CD4-positive, alpha-beta T cell (primary cell): ENCODE measurements around the gene GDF9. TPM values are rescaled to one million over a fixed set of nuclear protein-coding genes. Genes with fewer than 3 reads are reported as not detected.

Experiments used
- ATAC-seq: fragments of 200-7000 bp; cut with Tn5 transposase; one replicate; pipeline ENCODE4 v1.10.0; 2022; ENCODE audit warnings: mild to moderate bottlenecking; ENCODE audit not compliant: poor library complexity
- CTCF ChIA-PET: fragments of 350-600 bp; sonication (Branson Sonifier 250); formaldehyde crosslinking; loops from one replicate; lab custom pipeline; 2021; ENCODE audit warnings: antibody characterized with exemption, inconsistent platforms; lab: Charles Lee
- POLR2A ChIA-PET: fragments of 350-600 bp; sonication (Branson Sonifier 250); formaldehyde crosslinking; loops from one replicate; lab custom pipeline; 2021; ENCODE audit warnings: antibody characterized with exemption, inconsistent platforms; lab: Charles Lee
- DNase-seq, 14 experiments: peaks; one replicate each; pipeline ENCODE4 v3.0.0-alpha.2; 2013 to 2020; ENCODE audit warnings: mixed read lengths in 2 of 14
- H3K27ac ChIP-seq, 2 donors: one replicate each; pipeline versions ENCODE4 v1.5.1 to v1.7.0; 2013; ENCODE audit warnings: low read length in 2 of 2, low read depth in 1 of 2, mild to moderate bottlenecking in 1 of 2
- H3K27me3 ChIP-seq, 2 experiments: 1 replicate in 1 of 2; 2 replicates in 1 of 2; pipeline versions ENCODE4 v1.6.1 to v1.7.0; 2013; ENCODE audit warnings: low read length in 2 of 2, control low read depth in 1 of 2, mild to moderate bottlenecking in 1 of 2, moderate library complexity in 1 of 2; ENCODE audit not compliant: insufficient read depth in 2 of 2, control insufficient read depth in 1 of 2
- H3K36me3 ChIP-seq: one replicate; pipeline ENCODE4 v1.6.1; 2013; ENCODE audit warnings: low read length, control low read depth; ENCODE audit not compliant: insufficient read depth
- H3K4me1 ChIP-seq: one replicate; pipeline ENCODE4 v1.6.1; 2013; ENCODE audit warnings: low read length, control low read depth; ENCODE audit not compliant: insufficient read depth
- H3K4me3 ChIP-seq: one replicate; pipeline ENCODE4 v1.5.1; 2013; ENCODE audit warnings: mild to moderate bottlenecking, low read length, moderate library complexity
- H3K9me3 ChIP-seq, 2 experiments: 1 replicate in 1 of 2; 2 replicates in 1 of 2; pipeline versions ENCODE4 v1.6.1 to v1.7.0; 2013; ENCODE audit warnings: low read length in 2 of 2, mild to moderate bottlenecking in 2 of 2, control low read depth in 1 of 2, moderate library complexity in 1 of 2; ENCODE audit not compliant: control insufficient read depth in 1 of 2, insufficient read depth in 1 of 2
- H3K27ac Mint-ChIP-seq: one replicate; pipeline ENCODE4 v1.8.0; 2020; ENCODE audit warnings: mixed read lengths
- H3K27me3 Mint-ChIP-seq: one replicate; pipeline ENCODE4 v1.8.0; 2021; ENCODE audit warnings: mixed read lengths
- H3K36me3 Mint-ChIP-seq: one replicate; pipeline ENCODE4 v1.8.0; 2021; ENCODE audit warnings: low read depth, mixed read lengths
- H3K4me1 Mint-ChIP-seq: one replicate; pipeline ENCODE4 v1.8.0; 2021; ENCODE audit warnings: low read depth, mixed read lengths
- H3K4me3 Mint-ChIP-seq: one replicate; pipeline ENCODE4 v1.8.0; 2020; ENCODE audit warnings: mild to moderate bottlenecking, mixed read lengths
- H3K9me3 Mint-ChIP-seq: one replicate; pipeline ENCODE4 v1.8.0; 2020; ENCODE audit warnings: mixed read lengths
- intact Hi-C, 2 experiments: fragments of 100-400 bp; cut with DNase I in 1 of 2; cut with micrococcal nuclease in 1 of 2; formaldehyde crosslinking; loops; one replicate each; pipeline versions ENCODE4 v1.15.1 to v1.9.0; 2023 to 2025; cut with DNase I, micrococcal nuclease
- total RNA-seq, 174 experiments: library from RNA in 2 of 174; stranded (reverse) in 2 of 174; gene quantifications; one replicate each; pipeline ENCODE4 v1.2.3 and lab custom pipeline; 2021 to 2026
- TF ChIP-seq, protein P1 (sequence below): fragments of 200-600 bp; IDR thresholded peaks from one replicate; pipeline ENCODE4 v1.8.0; 2022; ENCODE audit warnings: antibody characterized with exemption, mild to moderate bottlenecking

Gene GDF9
- total RNA-seq, 2 experiments from 2014 or later = 0.91 to 1.6 TPM

DNA sequence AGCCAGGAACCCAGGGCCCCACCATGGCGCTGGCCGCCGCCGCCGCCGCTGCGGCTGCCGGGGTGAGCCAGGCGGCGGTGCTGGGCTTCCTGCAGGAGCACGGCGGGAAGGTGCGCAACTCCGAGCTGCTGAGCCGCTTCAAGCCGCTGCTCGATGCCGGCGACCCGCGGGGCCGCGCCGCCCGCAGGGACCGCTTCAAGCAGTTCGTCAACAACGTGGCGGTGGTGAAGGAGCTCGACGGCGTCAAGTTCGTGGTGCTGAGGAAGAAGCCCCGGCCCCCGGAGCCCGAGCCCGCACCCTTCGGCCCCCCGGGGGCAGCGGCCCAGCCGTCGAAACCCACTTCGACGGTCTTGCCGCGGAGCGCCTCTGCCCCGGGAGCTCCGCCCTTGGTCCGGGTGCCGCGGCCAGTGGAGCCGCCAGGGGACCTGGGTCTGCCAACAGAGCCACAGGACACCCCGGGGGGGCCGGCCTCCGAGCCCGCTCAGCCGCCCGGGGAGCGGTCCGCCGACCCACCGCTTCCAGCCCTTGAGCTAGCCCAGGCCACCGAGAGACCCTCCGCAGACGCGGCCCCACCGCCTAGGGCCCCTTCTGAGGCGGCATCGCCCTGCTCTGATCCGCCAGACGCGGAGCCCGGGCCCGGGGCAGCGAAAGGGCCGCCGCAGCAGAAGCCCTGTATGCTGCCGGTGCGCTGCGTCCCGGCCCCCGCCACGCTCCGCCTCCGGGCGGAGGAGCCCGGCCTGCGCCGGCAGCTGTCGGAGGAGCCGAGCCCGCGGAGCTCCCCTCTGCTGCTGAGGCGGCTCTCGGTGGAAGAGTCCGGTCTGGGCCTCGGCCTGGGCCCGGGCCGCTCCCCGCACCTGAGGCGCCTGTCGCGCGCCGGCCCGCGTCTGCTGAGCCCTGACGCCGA lies 52.4 kb downstream of the GDF9 start:
- Histone ChIP-seq H3K9me3 (no peaks in the 10 kb centered on the region), H3K27ac (no peak overlapping the region), H3K4me1 (peaks cover 16% of the 10 kb centered on the region), H3K36me3 (no peaks in the 10 kb centered on the region), H3K4me3 (peak overlapping the region; percentile 12), H3K27me3 (peaks cover 23 to 47% of the 10 kb centered on the region in 2 experiments)
- Mint-ChIP-seq H3K27me3 (peaks cover 54% of the 10 kb centered on the region), H3K27ac (no peak overlapping the region), H3K4me3 (no peak overlapping the region), H3K36me3 (no peaks in the 10 kb centered on the region), H3K9me3 (no peaks in the 10 kb centered on the region), H3K4me1 (peaks cover 16% of the 10 kb centered on the region)
- TF ChIP-seq, protein P1, sequence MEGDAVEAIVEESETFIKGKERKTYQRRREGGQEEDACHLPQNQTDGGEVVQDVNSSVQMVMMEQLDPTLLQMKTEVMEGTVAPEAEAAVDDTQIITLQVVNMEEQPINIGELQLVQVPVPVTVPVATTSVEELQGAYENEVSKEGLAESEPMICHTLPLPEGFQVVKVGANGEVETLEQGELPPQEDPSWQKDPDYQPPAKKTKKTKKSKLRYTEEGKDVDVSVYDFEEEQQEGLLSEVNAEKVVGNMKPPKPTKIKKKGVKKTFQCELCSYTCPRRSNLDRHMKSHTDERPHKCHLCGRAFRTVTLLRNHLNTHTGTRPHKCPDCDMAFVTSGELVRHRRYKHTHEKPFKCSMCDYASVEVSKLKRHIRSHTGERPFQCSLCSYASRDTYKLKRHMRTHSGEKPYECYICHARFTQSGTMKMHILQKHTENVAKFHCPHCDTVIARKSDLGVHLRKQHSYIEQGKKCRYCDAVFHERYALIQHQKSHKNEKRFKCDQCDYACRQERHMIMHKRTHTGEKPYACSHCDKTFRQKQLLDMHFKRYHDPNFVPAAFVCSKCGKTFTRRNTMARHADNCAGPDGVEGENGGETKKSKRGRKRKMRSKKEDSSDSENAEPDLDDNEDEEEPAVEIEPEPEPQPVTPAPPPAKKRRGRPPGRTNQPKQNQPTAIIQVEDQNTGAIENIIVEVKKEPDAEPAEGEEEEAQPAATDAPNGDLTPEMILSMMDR = no peak
- peak in 7 of 14 experiments; percentile 14 to 67 (median 35) for DNase-seq
- ChIA-PET CTCF (interaction anchor here (0.9 to 1.1 kb wide), 2 partner anchors 12 to 15 kb away, joined by 3 to 4 read pairs; no protein-coding TSS in a partner anchor), POLR2A (interaction anchor here (0.7 to 1.6 kb wide), 5 partner anchors 16 to 257 kb away, joined by 3 to 6 read pairs (median 4); partner anchors contain the start of genes CCNI2, KIF3A and RAD50)
- intact Hi-C loops = no loop called here
- ATAC-seq = peak; percentile 70

DNA sequence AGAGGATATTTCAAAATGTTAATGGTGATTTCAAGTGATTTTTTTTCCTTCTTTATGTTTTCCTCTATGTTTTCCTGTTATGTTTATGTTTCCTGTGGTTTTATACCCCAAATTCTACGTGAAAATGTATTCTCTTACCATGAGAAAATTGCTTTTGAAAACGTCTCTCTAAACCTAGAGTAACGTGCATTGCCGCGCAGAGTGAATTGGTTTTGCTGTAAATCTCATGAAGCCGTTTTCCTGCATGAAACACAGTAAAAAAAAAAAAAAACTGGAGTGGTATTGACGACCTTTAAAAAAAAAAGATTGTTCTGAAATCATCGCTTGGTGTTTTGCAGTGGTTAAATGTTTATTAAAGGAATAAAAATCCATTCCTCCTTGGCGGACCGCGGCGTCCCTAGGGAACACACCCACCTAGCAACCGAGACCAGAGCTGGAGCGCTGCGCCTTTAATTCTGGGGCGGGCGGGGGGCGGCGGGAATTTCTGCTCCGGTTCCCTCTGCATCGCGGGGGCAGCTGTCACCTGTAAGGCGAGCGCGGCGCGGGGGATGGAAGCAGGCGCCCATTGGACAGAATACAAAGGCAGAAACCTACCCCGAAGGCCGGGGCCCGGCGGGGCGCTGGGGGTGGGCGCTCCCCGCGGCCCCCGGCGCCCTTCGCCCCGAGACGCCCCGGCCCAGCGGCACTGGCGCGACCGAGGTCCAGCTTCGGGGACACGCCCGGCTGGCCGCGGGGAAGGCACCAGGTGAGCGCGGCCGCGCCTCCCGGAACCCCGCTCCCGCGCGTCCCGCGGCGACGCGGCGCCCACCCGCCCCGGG lies 53.3 kb downstream of the GDF9 start, which contains the start of gene SOWAHA:
Gene SOWAHA (plus strand): TSS at position 522 of the 818 bp plus-strand sequence. CDS start 320 bp downstream, outside the sequence.
- TF ChIP-seq, protein P1 = no peak
- Histone ChIP-seq H3K4me3 (peak within 1 kb of the TSS; percentile 26), H3K27me3 (peaks cover 23 to 47% of the 10 kb centered on the region in 2 experiments), H3K4me1 (peaks cover 16% of the 10 kb centered on the region), H3K27ac (no peak within 1 kb of the TSS), H3K9me3 (no peaks in the 10 kb centered on the region), H3K36me3 (no peaks in the 10 kb centered on the region)
- POLR2A ChIA-PET = interaction anchor here (1.0 to 1.6 kb wide), 3 partner anchors 17 to 256 kb away, joined by 4 to 6 read pairs (median 5); partner anchors contain the start of genes KIF3A and RAD50
- intact Hi-C loops = no loop called here
- no peaks in the 10 kb centered on the region for H3K9me3 Mint-ChIP-seq
- ATAC-seq (peak; percentile 42), DNase-seq (peak in 2 of 14 experiments; percentile 31 to 32)
- H3K4me1 Mint-ChIP-seq = peaks cover 16% of the 10 kb centered on the region
- H3K27ac Mint-ChIP-seq = no peak within 1 kb of the TSS
- peak within 1 kb of the TSS; percentile 88 for H3K4me3 Mint-ChIP-seq
- CTCF ChIA-PET = interaction anchor here (0.9 kb wide), 1 partner anchor 11 kb away, joined by 3 read pairs; no protein-coding TSS in a partner anchor
- H3K36me3 Mint-ChIP-seq = no peaks in the 10 kb centered on the region
- peaks cover 58% of the 10 kb centered on the region for H3K27me3 Mint-ChIP-seq
